Stomach (tissue), 9 donors: ENCODE results near the gene IFRD2. TPM values are rescaled to one million over a fixed set of nuclear protein-coding genes. Genes with fewer than 3 reads are reported as not detected.

Source experiments
- DNase-seq, 2 donors: peaks; one replicate each; pipeline versions ENCODE4 v3.0.0 to v3.0.0-alpha.2; 2013 to 2019
- H3K27ac ChIP-seq, 5 donors: fragments of 200-600 bp in 4 of 5; sonication (generic) in 4 of 5; one replicate each; pipeline ENCODE4 v1.5.1; 2013 to 2019; ENCODE audit warnings: mild to moderate bottlenecking in 1 of 5, moderate library complexity in 1 of 5
- H3K27me3 ChIP-seq, 3 donors: fragments of 200-600 bp; sonication (generic); one replicate each; pipeline ENCODE4 v1.5.1; 2017 to 2019; ENCODE audit warnings: mixed run types in 1 of 3
- H3K36me3 ChIP-seq, 4 donors: fragments of 200-600 bp; sonication (generic); 1 replicate in 3 of 4; 2 replicates in 1 of 4; pipeline ENCODE4 v1.5.1; 2016 to 2019
- H3K4me1 ChIP-seq, 4 donors: fragments of 200-600 bp; sonication (generic); one replicate each; pipeline ENCODE4 v1.5.1; 2016 to 2019
- H3K4me3 ChIP-seq, 4 donors: fragments of 200-600 bp; sonication (generic) in 3 of 4; one replicate each; pipeline ENCODE4 v1.5.1; 2016 to 2019; ENCODE audit warnings: mild to moderate bottlenecking in 1 of 4
- H3K9me3 ChIP-seq, 4 donors: fragments of 200-600 bp; sonication (generic); one replicate each; pipeline ENCODE4 v1.5.1; 2016 to 2019
- CTCF ChIP-seq, 7 experiments: fragments of 450-650 bp in 4 of 7; fragments of 200-600 bp in 3 of 7; sonication (generic) in 3 of 7; IDR thresholded peaks; one replicate each; pipeline ENCODE4 v1.5.1; 2016 to 2019; ENCODE audit warnings: antibody characterized with exemption in 7 of 7, control low read depth in 2 of 7, mild to moderate bottlenecking in 1 of 7
- EP300 ChIP-seq: sonication (generic); formaldehyde crosslinking; IDR thresholded peaks from one replicate; pipeline ENCODE4 v1.6.1; 2017; ENCODE audit warnings: antibody characterized with exemption
- POLR2A ChIP-seq, 4 donors: fragments of 450-650 bp; IDR thresholded peaks; one replicate each; pipeline ENCODE4 v1.6.1; 2016; ENCODE audit warnings: antibody characterized with exemption in 4 of 4, control low read depth in 2 of 4, mild to moderate bottlenecking in 1 of 4, moderate library complexity in 1 of 4
- POLR2AphosphoS5 ChIP-seq, 3 donors: sonication (generic); formaldehyde crosslinking; IDR thresholded peaks; one replicate each; pipeline ENCODE4 v1.6.1; 2016; ENCODE audit warnings: antibody characterized with exemption in 3 of 3
- WGBS, 5 donors: extraction: QIAGEN DNeasy Blood & Tissue Kit in 3 of 5; methylation state at CpG; one replicate each; pipeline versions ENCODE4 v1.1.5 to v1.1.7; 2013 to 2018; 5-methylcytosine and 5-hydroxymethylcytosine counted together
- intact Hi-C: fragments of 100-400 bp; cut with DNase I; formaldehyde crosslinking; loops from one replicate; pipeline ENCODE4 v1.15.1; 2023; ENCODE audit warnings: low total_unique reads
- polyA plus RNA-seq, 3 donors: library from polyadenylated mRNA; stranded (reverse); fragments of 200-250 nt; gene quantifications; one replicate each; pipeline ENCODE4 v1.2.3, GENCODE V29; 2013
- total RNA-seq, 5 donors: library from RNA; depleted of rRNA; stranded (reverse); fragments of >200 nt; gene quantifications; one replicate each; pipeline versions ENCODE4 v1.1.0 to v1.2.3, GENCODE V29; 2014 to 2016
- donor health status: healthy with polysubstance abuse.
- donor health status: Bipolar disorder and iron deficiency.
- donor health status: healthy.

The IFRD2 gene
- total and polyA plus RNA-seq, 8 donors, result 69.9 to 254 (median 113) TPM

- H3K4me3 ChIP-seq, result no peak overlapping the region
- H3K27ac ChIP-seq, result peak overlapping the region; percentile 91 to 96 (median 95)
- 28 to 49% (median 35%) methylated on average over 4 of the region's 4 CpGs for WGBS, 5 donors
- H3K27me3 ChIP-seq, result no peaks in the 10 kb centered on the region
- TF ChIP-seq CTCF (IDR thresholded peaks at IDR 0.05), result no peak
- no peak for TF ChIP-seq POLR2AphosphoS5 (IDR thresholded peaks at IDR 0.05)
- TF ChIP-seq EP300, result no peak
- no peak for TF ChIP-seq POLR2A (IDR thresholded peaks at IDR 0.05)
- intact Hi-C loops, result no loop called here
- H3K36me3 ChIP-seq, result peaks cover 14 to 38% (median 32%) of the 10 kb centered on the region in 4 donors
- peak in 1 of 2 donors; percentile 75 for DNase-seq
- H3K9me3 ChIP-seq, result no peaks in the 10 kb centered on the region
- H3K4me1 ChIP-seq, result peaks cover 55 to 88% (median 75%) of the 10 kb centered on the region in 4 donors
These were observed 30.9 kb upstream of the IFRD2 start for GRCh38 chr3:50323092-50323600.

- H3K27me3 ChIP-seq, result no peaks in the 10 kb centered on the region
- DNase-seq, result peak; percentile 67 to 69
- peak within 1 kb of the TSS; percentile 82 to 92 (median 86) for H3K4me3 ChIP-seq
- peaks cover 60 to 92% (median 78%) of the 10 kb centered on the region in 4 donors for H3K4me1 ChIP-seq
- TF ChIP-seq CTCF (IDR thresholded peaks at IDR 0.05), result no peak
- TF ChIP-seq EP300, result no peak
- TF ChIP-seq POLR2A (IDR thresholded peaks at IDR 0.05), result no peak
- TF ChIP-seq POLR2AphosphoS5 (IDR thresholded peaks at IDR 0.05), result peak in 2 of 3 donors; percentile 11 to 60
- H3K9me3 ChIP-seq, result no peaks in the 10 kb centered on the region
- 17 to 38% (median 30%) methylated on average over 20 to 31 of the region's 31 CpGs for WGBS, 5 donors
- H3K27ac ChIP-seq, result peak within 1 kb of the TSS; percentile 91 to 96 (median 95)
- intact Hi-C loops, result no loop called here
- H3K36me3 ChIP-seq, result peaks cover 16 to 43% (median 38%) of the 10 kb centered on the region in 4 donors
These were observed 30.3 kb upstream of the IFRD2 start, which contains the start of gene HYAL2 for GRCh38 chr3:50322386-50323091. Gene HYAL2 (minus strand): TSS chr3:50322745. CDS start chr3:50320489, 2,256 bp downstream.

DNA sequence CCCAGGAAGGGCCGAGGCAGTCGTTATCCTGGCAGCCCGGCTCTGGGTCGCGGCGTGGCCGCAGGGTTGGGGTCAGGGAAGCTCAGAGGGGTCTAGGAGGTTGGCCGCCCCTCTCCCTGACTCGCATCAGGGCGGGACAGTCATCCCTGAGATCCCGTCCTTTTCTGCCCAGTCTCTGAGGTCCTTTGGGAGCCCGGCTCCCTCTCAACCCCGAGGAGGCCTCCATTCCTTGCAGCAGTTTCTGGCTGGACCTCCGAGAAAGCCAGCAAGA is 29.8 kb upstream of the IFRD2 start:
- 13 to 28% (median 15%) methylated on average over 6 to 14 of the region's 14 CpGs for whole genome bisulfite sequencing, 5 donors
- intact Hi-C loops, result no loop called here
- Histone ChIP-seq H3K9me3 (no peaks in the 10 kb centered on the region), H3K36me3 (peaks cover 20 to 43% (median 40%) of the 10 kb centered on the region in 4 donors), H3K27me3 (no peaks in the 10 kb centered on the region), H3K4me3 (peak overlapping the region; percentile 82 to 92 (median 86)), H3K4me1 (peaks cover 60 to 92% (median 78%) of the 10 kb centered on the region in 4 donors), H3K27ac (peak overlapping the region; percentile 91 to 96 (median 95))
- no peak for TF ChIP-seq EP300
- TF ChIP-seq POLR2AphosphoS5 (IDR thresholded peaks at IDR 0.05), result peak in 1 of 3 donors; percentile 25
- DNase-seq, result no peak

DNA sequence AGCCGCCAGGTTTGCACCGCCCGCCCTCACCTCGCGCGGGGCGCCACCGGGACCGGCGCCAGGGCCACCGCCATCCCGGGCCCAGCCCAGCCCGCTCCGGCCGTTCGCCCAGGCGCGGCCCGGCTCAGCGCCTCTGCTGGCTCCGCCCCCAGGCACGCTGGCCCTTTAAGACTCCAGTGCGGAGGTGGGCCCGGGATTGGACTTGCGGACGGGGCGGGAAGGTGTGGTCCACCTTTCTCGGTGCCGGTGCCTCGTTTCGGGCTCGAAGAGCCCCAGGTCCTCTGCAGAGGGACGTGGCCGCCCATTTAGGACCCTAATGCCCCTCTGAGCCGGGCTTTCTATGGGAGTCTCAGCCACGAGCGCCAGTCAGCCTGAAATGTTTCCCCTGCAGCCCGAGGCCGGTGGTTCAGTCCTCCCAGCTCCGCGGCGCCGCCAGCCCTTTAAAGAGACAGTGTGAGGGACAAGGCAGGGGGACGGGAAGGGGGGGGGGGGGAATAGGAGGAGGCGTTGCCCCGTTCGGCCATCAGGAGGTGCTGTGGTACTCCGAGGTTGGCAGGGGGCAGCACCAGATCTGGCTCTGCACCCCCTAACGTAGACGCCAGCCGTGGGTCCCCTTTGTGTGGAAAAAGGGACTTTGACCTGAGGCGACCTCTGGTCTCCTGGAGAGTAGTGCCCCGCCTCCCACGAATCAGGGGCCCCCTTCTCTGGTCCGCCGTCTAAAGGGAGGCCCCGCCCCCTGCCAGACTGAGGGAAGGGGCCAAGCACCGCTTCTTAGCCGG is 29.3 kb upstream of the IFRD2 start:
- no peaks in the 10 kb centered on the region for H3K9me3 ChIP-seq
- H3K4me3 ChIP-seq, result peak overlapping the region; percentile 82 to 92 (median 86)
- H3K27ac ChIP-seq, result peak overlapping the region; percentile 91 to 96 (median 95)
- intact Hi-C loops, result no loop called here
- peaks cover 61 to 92% (median 78%) of the 10 kb centered on the region in 4 donors for H3K4me1 ChIP-seq
- no peaks in the 10 kb centered on the region for H3K27me3 ChIP-seq
- 0 to 1% (median 0%) methylated on average over 32 to 59 of the region's 59 CpGs for WGBS, 5 donors
- peak in 5 of 7 experiments; percentile 21 to 59 (median 47) for TF ChIP-seq CTCF (IDR thresholded peaks at IDR 0.05)
- TF ChIP-seq EP300, result no peak
- TF ChIP-seq POLR2A (IDR thresholded peaks at IDR 0.05), result no peak
- TF ChIP-seq POLR2AphosphoS5 (IDR thresholded peaks at IDR 0.05), result peak in 2 of 3 donors; percentile 65 to 80
- peak; percentile 92 to 96 for DNase-seq
- H3K36me3 ChIP-seq, result peaks cover 23 to 44% (median 41%) of the 10 kb centered on the region in 4 donors
